ENCODE data around the gene ZNF366.

ZNF366 gene

GRCh38 chr5:72472666-72473422 lies 34.4 kb downstream of the ZNF366 start:
- peaks cover 8% of the 10 kb centered on the region for H3K4me1 ChIP-seq (ENCODE audit: control insufficient read depth, insufficient read depth, low read length)
- H3K9ac ChIP-seq (ENCODE audit: low read length): no peak overlapping the region
- no peaks in the 10 kb centered on the region for H3K27me3 ChIP-seq (ENCODE audit: control insufficient read depth, insufficient read depth, low read length)
- no peaks in the 10 kb centered on the region for H3K9me3 ChIP-seq (ENCODE audit: control insufficient read depth, low read length)
- no peaks in the 10 kb centered on the region for H3K36me3 ChIP-seq (ENCODE audit: control insufficient read depth, insufficient read depth, low read length)
- H3K4me3 ChIP-seq (ENCODE audit: low read length): no peak overlapping the region

- Histone ChIP-seq H3K9ac (ENCODE audit: low read length) (no peak overlapping the region), H3K36me3 (ENCODE audit: control insufficient read depth, insufficient read depth, low read length) (no peaks in the 10 kb centered on the region), H3K4me1 (ENCODE audit: control insufficient read depth, insufficient read depth, low read length) (peaks cover 8% of the 10 kb centered on the region), H3K27me3 (ENCODE audit: control insufficient read depth, insufficient read depth, low read length) (no peaks in the 10 kb centered on the region), H3K4me3 (ENCODE audit: low read length) (no peak overlapping the region), H3K9me3 (ENCODE audit: control insufficient read depth, low read length) (no peaks in the 10 kb centered on the region)
Measured at GRCh38 chr5:72472031-72472430, 35.2 kb downstream of the ZNF366 start.

DNA sequence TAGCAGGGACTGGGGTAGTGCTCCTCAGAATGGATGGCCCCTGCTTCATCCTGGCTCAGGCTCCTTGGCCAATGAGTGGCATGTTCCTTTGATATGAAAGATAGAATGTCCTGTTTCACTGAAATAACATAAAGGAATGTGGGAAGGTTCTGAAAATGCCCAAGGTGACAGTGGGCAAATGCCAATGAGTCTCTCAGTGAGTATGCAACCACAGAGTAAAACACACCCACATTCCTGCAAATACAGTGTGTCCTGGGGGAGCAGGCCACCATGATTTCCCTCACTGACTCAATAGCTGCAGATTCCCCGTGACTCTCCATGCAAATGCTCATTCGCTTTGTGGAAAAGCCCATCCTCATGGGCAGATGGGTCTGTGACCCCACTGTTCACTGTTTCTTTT lies 36.4 kb downstream of the ZNF366 start:
- Histone ChIP-seq H3K4me1 (ENCODE audit: control insufficient read depth, insufficient read depth, low read length) (peaks cover 8% of the 10 kb centered on the region), H3K4me3 (ENCODE audit: low read length) (no peak overlapping the region), H3K27me3 (ENCODE audit: control insufficient read depth, insufficient read depth, low read length) (no peaks in the 10 kb centered on the region)

GRCh38 chr5:72468606-72469005 lies 38.6 kb downstream of the ZNF366 start:
- H3K4me3 ChIP-seq (ENCODE audit: low read length): no peak overlapping the region
- no peaks in the 10 kb centered on the region for H3K36me3 ChIP-seq (ENCODE audit: control insufficient read depth, insufficient read depth, low read length)
- H3K9ac ChIP-seq (ENCODE audit: low read length): no peak overlapping the region
- H3K27me3 ChIP-seq (ENCODE audit: control insufficient read depth, insufficient read depth, low read length): no peaks in the 10 kb centered on the region
- peaks cover 8% of the 10 kb centered on the region for H3K4me1 ChIP-seq (ENCODE audit: control insufficient read depth, insufficient read depth, low read length)
- H3K9me3 ChIP-seq (ENCODE audit: control insufficient read depth, low read length): no peaks in the 10 kb centered on the region

More for the DNA sequence above, 36.4 kb downstream of the ZNF366 start:
- H3K36me3 ChIP-seq (ENCODE audit: control insufficient read depth, insufficient read depth, low read length): no peaks in the 10 kb centered on the region
- no peaks in the 10 kb centered on the region for H3K9me3 ChIP-seq (ENCODE audit: control insufficient read depth, low read length)
- H3K9ac ChIP-seq (ENCODE audit: low read length): no peak overlapping the region

- Histone ChIP-seq H3K9ac (ENCODE audit: low read length) (no peak overlapping the region), H3K4me1 (ENCODE audit: control insufficient read depth, insufficient read depth, low read length) (peaks cover 8% of the 10 kb centered on the region)
Measured at GRCh38 chr5:72468024-72468423, 39.2 kb downstream of the ZNF366 start.

DNA sequence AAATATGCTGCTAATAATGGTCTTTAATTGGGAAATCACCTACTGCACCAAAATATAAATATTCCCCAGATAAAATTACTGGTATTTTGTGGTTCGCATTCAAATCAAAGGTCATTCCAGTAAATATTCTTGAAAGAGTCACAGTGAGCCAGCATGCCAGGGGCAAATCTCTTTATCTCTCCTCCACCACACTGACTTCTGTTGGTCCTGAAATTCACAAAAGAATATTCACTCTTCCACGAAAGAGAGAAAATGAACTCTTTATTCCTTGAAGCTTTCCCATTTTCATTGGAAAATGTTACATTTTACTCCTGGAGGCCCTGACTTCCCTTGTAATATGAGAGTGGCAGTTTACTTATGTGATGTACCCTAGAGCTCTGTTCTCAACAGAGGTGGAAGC lies 39.7 kb downstream of the ZNF366 start:
- H3K4me3 ChIP-seq (ENCODE audit: low read length): no peak overlapping the region
- no peaks in the 10 kb centered on the region for H3K27me3 ChIP-seq (ENCODE audit: control insufficient read depth, insufficient read depth, low read length)
- no peaks in the 10 kb centered on the region for H3K9me3 ChIP-seq (ENCODE audit: control insufficient read depth, low read length)
- H3K9ac ChIP-seq (ENCODE audit: low read length): no peak overlapping the region
- no peaks in the 10 kb centered on the region for H3K36me3 ChIP-seq (ENCODE audit: control insufficient read depth, insufficient read depth, low read length)
- peaks cover 8% of the 10 kb centered on the region for H3K4me1 ChIP-seq (ENCODE audit: control insufficient read depth, insufficient read depth, low read length)

More at GRCh38 chr5:72468024-72468423, 39.2 kb downstream of the ZNF366 start:
- Histone ChIP-seq H3K36me3 (ENCODE audit: control insufficient read depth, insufficient read depth, low read length) (no peaks in the 10 kb centered on the region), H3K9me3 (ENCODE audit: control insufficient read depth, low read length) (no peaks in the 10 kb centered on the region), H3K27me3 (ENCODE audit: control insufficient read depth, insufficient read depth, low read length) (no peaks in the 10 kb centered on the region), H3K4me3 (ENCODE audit: low read length) (no peak overlapping the region)

- H3K4me3 ChIP-seq (ENCODE audit: low read length): no peak overlapping the region
- no peaks in the 10 kb centered on the region for H3K9me3 ChIP-seq (ENCODE audit: control insufficient read depth, low read length)
- no peaks in the 10 kb centered on the region for H3K27me3 ChIP-seq (ENCODE audit: control insufficient read depth, insufficient read depth, low read length)
- no peaks in the 10 kb centered on the region for H3K36me3 ChIP-seq (ENCODE audit: control insufficient read depth, insufficient read depth, low read length)
- peaks cover 1% of the 10 kb centered on the region for H3K4me1 ChIP-seq (ENCODE audit: control insufficient read depth, insufficient read depth, low read length)
- H3K9ac ChIP-seq (ENCODE audit: low read length): no peak overlapping the region
Measured at GRCh38 chr5:72465601-72466563, 41.3 kb downstream of the ZNF366 start.

GRCh38 chr5:72465066-72465465 lies 42.1 kb downstream of the ZNF366 start:
- no peaks in the 10 kb centered on the region for H3K4me1 ChIP-seq (ENCODE audit: control insufficient read depth, insufficient read depth, low read length)

DNA sequence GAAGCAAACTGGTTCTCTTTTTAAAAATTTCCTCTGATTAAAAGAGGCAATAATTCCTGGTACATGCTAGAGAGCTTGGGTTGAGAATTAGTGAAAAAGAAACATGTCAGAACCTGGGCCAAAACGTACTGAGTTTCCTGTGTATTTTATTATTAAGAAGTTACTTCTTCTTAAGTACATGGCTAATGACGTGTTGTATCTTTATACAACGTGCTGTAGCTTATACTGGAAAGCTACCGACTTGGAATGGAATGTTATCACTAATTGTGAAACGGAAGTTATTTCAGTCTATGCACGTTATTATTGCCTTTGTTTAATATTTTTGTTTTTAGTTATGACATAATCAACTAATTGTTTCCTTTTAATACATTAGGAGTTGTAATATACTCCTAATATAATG lies 43.1 kb downstream of the ZNF366 start:
- Histone ChIP-seq H3K4me1 (ENCODE audit: control insufficient read depth, insufficient read depth, low read length) (peaks cover 5% of the 10 kb centered on the region), H3K36me3 (ENCODE audit: control insufficient read depth, insufficient read depth, low read length) (no peaks in the 10 kb centered on the region), H3K9me3 (ENCODE audit: control insufficient read depth, low read length) (no peaks in the 10 kb centered on the region), H3K4me3 (ENCODE audit: low read length) (no peak overlapping the region), H3K27me3 (ENCODE audit: control insufficient read depth, insufficient read depth, low read length) (no peaks in the 10 kb centered on the region), H3K9ac (ENCODE audit: low read length) (no peak overlapping the region)

More at GRCh38 chr5:72465066-72465465, 42.1 kb downstream of the ZNF366 start:
- Histone ChIP-seq H3K9ac (ENCODE audit: low read length) (no peak overlapping the region), H3K4me3 (ENCODE audit: low read length) (no peak overlapping the region), H3K9me3 (ENCODE audit: control insufficient read depth, low read length) (no peaks in the 10 kb centered on the region), H3K27me3 (ENCODE audit: control insufficient read depth, insufficient read depth, low read length) (no peaks in the 10 kb centered on the region), H3K36me3 (ENCODE audit: control insufficient read depth, insufficient read depth, low read length) (no peaks in the 10 kb centered on the region)

DNA sequence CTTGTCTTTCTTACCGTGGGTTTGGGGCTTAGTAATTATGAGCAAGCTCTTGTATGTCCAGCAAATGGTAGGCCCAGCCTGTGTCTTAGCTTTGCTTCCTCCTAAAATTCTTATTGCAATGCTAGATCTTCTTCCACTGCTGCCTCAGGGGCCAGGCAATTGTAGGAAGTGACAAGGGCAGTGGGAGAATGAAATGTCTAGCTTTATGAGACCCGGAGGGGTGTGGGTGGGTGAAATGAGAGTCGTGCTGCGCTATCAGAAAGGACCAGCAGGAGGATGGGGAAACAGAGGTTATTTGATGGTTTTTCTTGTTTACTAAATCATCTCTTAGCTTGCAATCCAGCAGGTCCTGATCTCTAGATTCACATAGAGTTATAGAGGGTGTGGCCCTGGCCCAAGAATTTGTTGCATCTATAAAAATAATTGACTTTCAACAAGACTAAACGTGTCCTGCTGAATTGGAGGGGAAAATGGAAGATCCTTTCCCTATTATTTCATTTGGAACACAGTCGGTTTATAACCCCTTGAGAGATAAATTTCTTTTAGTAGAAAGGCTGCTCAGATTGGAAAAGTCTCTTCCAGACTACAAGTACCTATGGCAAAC lies 43.7 kb downstream of the ZNF366 start:
- no peak overlapping the region for H3K9ac ChIP-seq (ENCODE audit: low read length)
- no peaks in the 10 kb centered on the region for H3K27me3 ChIP-seq (ENCODE audit: control insufficient read depth, insufficient read depth, low read length)
- H3K4me1 ChIP-seq (ENCODE audit: control insufficient read depth, insufficient read depth, low read length): peaks cover 8% of the 10 kb centered on the region
- H3K36me3 ChIP-seq (ENCODE audit: control insufficient read depth, insufficient read depth, low read length): no peaks in the 10 kb centered on the region
- H3K4me3 ChIP-seq (ENCODE audit: low read length): no peak overlapping the region
- no peaks in the 10 kb centered on the region for H3K9me3 ChIP-seq (ENCODE audit: control insufficient read depth, low read length)

DNA sequence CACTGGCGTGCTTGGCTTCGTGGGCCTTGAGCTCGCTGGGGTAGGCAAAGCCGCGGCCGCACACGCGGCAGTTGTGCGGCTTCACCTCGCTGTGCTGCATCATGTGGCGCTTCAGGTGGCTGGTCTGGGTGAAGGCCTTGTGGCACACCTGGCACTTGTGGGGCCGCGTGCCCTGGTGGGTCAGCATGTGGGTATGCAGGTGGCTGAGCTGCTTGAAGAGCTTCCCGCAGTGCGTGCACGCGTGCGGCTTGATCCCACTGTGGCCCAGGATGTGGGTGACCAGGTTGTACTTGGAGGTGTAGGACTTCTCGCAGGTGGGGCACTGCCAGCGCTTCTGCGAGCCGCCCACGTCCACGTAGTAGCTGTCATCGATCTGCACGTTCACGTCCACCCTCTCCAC lies 46.8 kb downstream of the ZNF366 start:
- H3K9me3 ChIP-seq (ENCODE audit: control insufficient read depth, low read length): no peaks in the 10 kb centered on the region
- no peaks in the 10 kb centered on the region for H3K36me3 ChIP-seq (ENCODE audit: control insufficient read depth, insufficient read depth, low read length)
- no peak overlapping the region for H3K9ac ChIP-seq (ENCODE audit: low read length)
- H3K27me3 ChIP-seq (ENCODE audit: control insufficient read depth, insufficient read depth, low read length): no peaks in the 10 kb centered on the region
- H3K4me3 ChIP-seq (ENCODE audit: low read length): no peak overlapping the region
- peaks cover 8% of the 10 kb centered on the region for H3K4me1 ChIP-seq (ENCODE audit: control insufficient read depth, insufficient read depth, low read length)

GRCh38 chr5:72459913-72460312 lies 47.3 kb downstream of the ZNF366 start:
- Histone ChIP-seq H3K36me3 (ENCODE audit: control insufficient read depth, insufficient read depth, low read length) (no peaks in the 10 kb centered on the region), H3K4me1 (ENCODE audit: control insufficient read depth, insufficient read depth, low read length) (peaks cover 8% of the 10 kb centered on the region)

More at GRCh38 chr5:72459913-72460312, 47.3 kb downstream of the ZNF366 start:
- H3K4me3 ChIP-seq (ENCODE audit: low read length): no peak overlapping the region
- H3K9me3 ChIP-seq (ENCODE audit: control insufficient read depth, low read length): no peaks in the 10 kb centered on the region
- no peak overlapping the region for H3K9ac ChIP-seq (ENCODE audit: low read length)
- H3K27me3 ChIP-seq (ENCODE audit: control insufficient read depth, insufficient read depth, low read length): no peaks in the 10 kb centered on the region

Measured in mucosa of stomach (tissue), 1 donor.